ENCODE measurements around the gene TRIM58. TPM values are rescaled to one million over a fixed set of nuclear protein-coding genes. Genes with fewer than 3 reads are reported as not detected.

TRIM58 gene
- total RNA-seq (1 to 10 TPM in 1 of 4 donors, under 1 TPM in 3; 0.06 to 2.4 (median 0.46) TPM), polyA plus RNA-seq (under 1 TPM in 2 of 3 donors, not detected in 1; 0.04 to 0.08 TPM)
- long read RNA-seq, donor 1, partial matches to known transcripts = 0 of 3 reads
- long read RNA-seq, donor 1, other reads (novel, unspliced or antisense) = 0 of 3 reads
- long read RNA-seq, donor 2 = 0 reads

DNA sequence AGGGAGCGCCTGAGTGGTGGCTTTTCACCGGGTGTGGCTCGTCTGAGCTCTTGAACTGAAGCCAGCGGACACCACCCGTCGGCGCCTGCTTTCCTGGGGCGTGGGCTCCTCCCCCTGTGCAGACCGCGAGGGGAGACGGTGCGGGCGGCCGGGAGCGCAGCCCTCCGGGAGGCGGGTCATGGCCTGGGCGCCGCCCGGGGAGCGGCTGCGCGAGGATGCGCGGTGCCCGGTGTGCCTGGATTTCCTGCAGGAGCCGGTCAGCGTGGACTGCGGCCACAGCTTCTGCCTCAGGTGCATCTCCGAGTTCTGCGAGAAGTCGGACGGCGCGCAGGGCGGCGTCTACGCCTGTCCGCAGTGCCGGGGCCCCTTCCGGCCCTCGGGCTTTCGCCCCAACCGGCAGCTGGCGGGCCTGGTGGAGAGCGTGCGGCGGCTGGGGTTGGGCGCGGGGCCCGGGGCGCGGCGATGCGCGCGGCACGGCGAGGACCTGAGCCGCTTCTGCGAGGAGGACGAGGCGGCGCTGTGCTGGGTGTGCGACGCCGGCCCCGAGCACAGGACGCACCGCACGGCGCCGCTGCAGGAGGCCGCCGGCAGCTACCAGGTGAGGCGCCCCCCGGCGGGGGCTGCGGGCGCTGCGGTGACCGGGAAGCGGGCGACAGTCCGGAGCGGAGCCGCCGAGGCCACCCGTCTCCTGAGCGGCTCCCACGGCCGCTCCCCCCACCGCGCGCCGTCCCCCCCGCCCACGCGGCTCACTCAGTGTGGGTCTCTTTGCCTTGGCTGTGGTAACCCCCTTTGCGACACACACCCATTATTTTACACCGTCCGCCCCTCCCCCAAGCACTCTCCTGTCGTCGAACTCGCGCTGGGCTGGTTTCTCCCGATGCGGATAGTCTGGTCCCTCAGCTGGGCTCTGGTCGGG is at the start of gene TRIM58:
TSS of gene TRIM58 (plus strand) at position 119 of the 916 bp plus-strand sequence. CDS start at position 179, 60 bp downstream.
- H3K36me3 ChIP-seq (ENCODE audit: insufficient read depth in 1 of 2, low read depth in 1 of 2) = no peaks in the 10 kb centered on the region
- peaks cover 0 to 31% (median 12%) of the 10 kb centered on the region in 3 donors for H3K27me3 ChIP-seq (ENCODE audit: insufficient read depth in 3 of 3, low read length in 2 of 3)
- no peaks in the 10 kb centered on the region for H3K4me1 ChIP-seq
- DNase-seq = no peak
- TF ChIP-seq, protein P1, sequence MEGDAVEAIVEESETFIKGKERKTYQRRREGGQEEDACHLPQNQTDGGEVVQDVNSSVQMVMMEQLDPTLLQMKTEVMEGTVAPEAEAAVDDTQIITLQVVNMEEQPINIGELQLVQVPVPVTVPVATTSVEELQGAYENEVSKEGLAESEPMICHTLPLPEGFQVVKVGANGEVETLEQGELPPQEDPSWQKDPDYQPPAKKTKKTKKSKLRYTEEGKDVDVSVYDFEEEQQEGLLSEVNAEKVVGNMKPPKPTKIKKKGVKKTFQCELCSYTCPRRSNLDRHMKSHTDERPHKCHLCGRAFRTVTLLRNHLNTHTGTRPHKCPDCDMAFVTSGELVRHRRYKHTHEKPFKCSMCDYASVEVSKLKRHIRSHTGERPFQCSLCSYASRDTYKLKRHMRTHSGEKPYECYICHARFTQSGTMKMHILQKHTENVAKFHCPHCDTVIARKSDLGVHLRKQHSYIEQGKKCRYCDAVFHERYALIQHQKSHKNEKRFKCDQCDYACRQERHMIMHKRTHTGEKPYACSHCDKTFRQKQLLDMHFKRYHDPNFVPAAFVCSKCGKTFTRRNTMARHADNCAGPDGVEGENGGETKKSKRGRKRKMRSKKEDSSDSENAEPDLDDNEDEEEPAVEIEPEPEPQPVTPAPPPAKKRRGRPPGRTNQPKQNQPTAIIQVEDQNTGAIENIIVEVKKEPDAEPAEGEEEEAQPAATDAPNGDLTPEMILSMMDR (IDR thresholded peaks at IDR 0.05) = no peak
- intact Hi-C loops (cut with DNase I) = no loop called here
- H3K9me3 ChIP-seq = no peaks in the 10 kb centered on the region
- ATAC-seq = no peak
- 1 to 2% (median 1%) methylated on average over 79 to 109 of the region's 109 CpGs for WGBS, 3 donors
- no peak within 1 kb of the TSS for H3K27ac ChIP-seq
- peak within 1 kb of the TSS; percentile 47 for H3K4me3 ChIP-seq

DNA sequence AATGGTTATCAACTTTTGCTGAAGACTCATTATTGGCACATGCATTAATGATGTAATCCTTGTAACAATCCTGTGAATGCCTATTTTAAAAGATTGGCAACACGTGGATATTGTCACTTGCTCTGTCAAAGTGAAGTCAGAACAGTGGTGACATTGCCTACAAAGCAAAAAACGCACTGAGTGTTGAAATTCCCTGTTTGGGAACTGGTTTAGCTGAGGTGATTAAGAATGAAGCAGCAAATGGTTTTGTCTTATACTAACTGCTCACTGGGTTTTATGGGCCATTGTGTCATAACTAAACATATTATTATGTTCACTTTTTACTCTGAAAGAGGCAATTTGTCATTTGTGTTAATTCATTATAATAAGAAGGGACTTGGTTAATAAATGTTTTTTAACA is 44.4 kb upstream of the TRIM58 start:
- Histone ChIP-seq H3K27ac (no peak overlapping the region), H3K27me3 (ENCODE audit: insufficient read depth in 3 of 3, low read length in 2 of 3) (no peaks in the 10 kb centered on the region), H3K9me3 (no peaks in the 10 kb centered on the region), H3K36me3 (ENCODE audit: insufficient read depth in 1 of 2, low read depth in 1 of 2) (no peaks in the 10 kb centered on the region), H3K4me1 (no peaks in the 10 kb centered on the region), H3K4me3 (no peak overlapping the region)
- DNase-seq (no peak), ATAC-seq (no peak)
- WGBS, 3 donors = 53 to 55% (median 54%) methylated on average over 2 of the region's 2 CpGs
- TF ChIP-seq, protein P1 (IDR thresholded peaks at IDR 0.05) = no peak
- intact Hi-C loops (cut with DNase I) = no loop called here

GRCh38 chr1:247822060-247822459 is 34.9 kb upstream of the TRIM58 start:
- Histone ChIP-seq H3K27ac (no peak overlapping the region), H3K4me3 (no peak overlapping the region), H3K36me3 (ENCODE audit: insufficient read depth in 1 of 2, low read depth in 1 of 2) (no peaks in the 10 kb centered on the region), H3K27me3 (ENCODE audit: insufficient read depth in 3 of 3, low read length in 2 of 3) (no peaks in the 10 kb centered on the region), H3K4me1 (no peaks in the 10 kb centered on the region), H3K9me3 (no peaks in the 10 kb centered on the region)
- intact Hi-C loops (cut with DNase I) = no loop called here
- TF ChIP-seq, protein P1 (IDR thresholded peaks at IDR 0.05) = no peak
- no peak for ATAC-seq
- DNase-seq = no peak
- 49 to 71% (median 58%) methylated on average over 2 of the region's 2 CpGs for WGBS, 3 donors

- no peak within 1 kb of the TSS for H3K27ac ChIP-seq
- intact Hi-C loops (cut with DNase I) = no loop called here
Observed at GRCh38 chr1:247824023-247824422, 33.0 kb upstream of the TRIM58 start, which contains the start of gene OR14A16. OR14A16 (minus strand) TSS chr1:247824119; CDS start chr1:247815729, 8,390 bp downstream.

More at GRCh38 chr1:247824023-247824422, 33.0 kb upstream of the TRIM58 start, which contains the start of gene OR14A16:
- no peaks in the 10 kb centered on the region for H3K36me3 ChIP-seq (ENCODE audit: insufficient read depth in 1 of 2, low read depth in 1 of 2)
- no peak for DNase-seq
- H3K4me1 ChIP-seq = no peaks in the 10 kb centered on the region
- ATAC-seq = no peak
- no peak within 1 kb of the TSS for H3K4me3 ChIP-seq
- H3K27me3 ChIP-seq (ENCODE audit: insufficient read depth in 3 of 3, low read length in 2 of 3) = no peaks in the 10 kb centered on the region
- WGBS, 3 donors = 55 to 61% (median 57%) methylated on average over 6 of the region's 6 CpGs
- H3K9me3 ChIP-seq = no peaks in the 10 kb centered on the region
- TF ChIP-seq, protein P1 (IDR thresholded peaks at IDR 0.05) = no peak
